ENCODE measurements around the gene SLAMF8.

DNA sequence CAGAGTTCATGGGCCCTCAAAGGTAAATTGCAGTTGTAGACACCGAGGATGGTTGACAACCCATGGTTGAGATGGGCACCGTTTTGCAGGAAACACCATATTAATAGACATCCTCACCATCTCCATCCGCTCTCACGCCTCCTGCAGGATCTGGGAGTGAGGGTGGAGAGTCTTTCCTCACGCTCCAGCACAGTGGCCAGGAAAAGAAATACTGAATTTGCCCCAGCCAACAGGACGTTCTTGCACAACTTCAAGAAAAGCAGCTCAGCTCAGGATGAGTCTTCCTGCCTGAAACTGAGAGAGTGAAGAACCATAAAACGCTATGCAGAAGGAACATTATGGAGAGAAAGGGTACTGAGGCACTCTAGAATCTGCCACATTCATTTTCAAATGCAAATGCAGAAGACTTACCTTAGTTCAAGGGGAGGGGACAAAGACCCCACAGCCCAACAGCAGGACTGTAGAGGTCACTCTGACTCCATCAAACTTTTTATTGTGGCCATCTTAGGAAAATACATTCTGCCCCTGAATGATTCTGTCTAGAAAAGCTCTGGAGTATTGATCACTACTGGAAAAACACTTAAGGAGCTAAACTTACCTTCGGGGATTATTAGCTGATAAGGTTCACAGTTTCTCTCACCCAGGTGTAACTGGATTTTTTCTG is 9.3 kb downstream of the SLAMF8 start:
- TF ChIP-seq, protein P1, sequence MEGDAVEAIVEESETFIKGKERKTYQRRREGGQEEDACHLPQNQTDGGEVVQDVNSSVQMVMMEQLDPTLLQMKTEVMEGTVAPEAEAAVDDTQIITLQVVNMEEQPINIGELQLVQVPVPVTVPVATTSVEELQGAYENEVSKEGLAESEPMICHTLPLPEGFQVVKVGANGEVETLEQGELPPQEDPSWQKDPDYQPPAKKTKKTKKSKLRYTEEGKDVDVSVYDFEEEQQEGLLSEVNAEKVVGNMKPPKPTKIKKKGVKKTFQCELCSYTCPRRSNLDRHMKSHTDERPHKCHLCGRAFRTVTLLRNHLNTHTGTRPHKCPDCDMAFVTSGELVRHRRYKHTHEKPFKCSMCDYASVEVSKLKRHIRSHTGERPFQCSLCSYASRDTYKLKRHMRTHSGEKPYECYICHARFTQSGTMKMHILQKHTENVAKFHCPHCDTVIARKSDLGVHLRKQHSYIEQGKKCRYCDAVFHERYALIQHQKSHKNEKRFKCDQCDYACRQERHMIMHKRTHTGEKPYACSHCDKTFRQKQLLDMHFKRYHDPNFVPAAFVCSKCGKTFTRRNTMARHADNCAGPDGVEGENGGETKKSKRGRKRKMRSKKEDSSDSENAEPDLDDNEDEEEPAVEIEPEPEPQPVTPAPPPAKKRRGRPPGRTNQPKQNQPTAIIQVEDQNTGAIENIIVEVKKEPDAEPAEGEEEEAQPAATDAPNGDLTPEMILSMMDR (IDR thresholded peaks at IDR 0.05; ENCODE audit: poor library complexity, severe bottlenecking) = no peak
- TF ChIP-seq EP300 (conservative IDR thresholded peaks at IDR 0.05; ENCODE audit: poor library complexity, severe bottlenecking) (no peak), POLR2AphosphoS5 (IDR thresholded peaks at IDR 0.05) (no peak), EZH2 (IDR thresholded peaks at IDR 0.05; ENCODE audit: borderline replicate concordance, insufficient read depth, low read length, poor library complexity, severe bottlenecking) (no peak)

Measured in neural cell (in vitro differentiated cells).